GM19468 (cell line): ENCODE data around the gene DZIP1.
"Not testable (repeated sequence)": the region's sequence is repeated elsewhere in the genome, so short reads cannot be mapped to it uniquely, and the experiment has no call there.

Experiments
- ATAC-seq: cut with Tn5 transposase; IDR thresholded peaks from one replicate; pipeline ENCODE4 v1.9.1; 2021; ENCODE audit warnings: mild to moderate bottlenecking, moderate library complexity, moderate number of reproducible peaks; ENCODE audit not compliant: unreplicated experiment; ENCODE audit errors: extremely low read depth

The DZIP1 gene

GRCh38 chr13:95644601-95645052 is at the start of gene DZIP1:
TSS of gene DZIP1 (minus strand) at chr13:95644706. CDS start at chr13:95642029, 2,677 bp downstream.
- peak; percentile 34 for ATAC-seq

- not testable (repeated sequence) for ATAC-seq
Measured at GRCh38 chr13:95690986-95691385, 46.5 kb upstream of the DZIP1 start.

GRCh38 chr13:95689582-95689926 is 45.0 kb upstream of the DZIP1 start:
- no peak for ATAC-seq

GRCh38 chr13:95684960-95685359 is 40.5 kb upstream of the DZIP1 start:
- ATAC-seq: not testable (repeated sequence)

GRCh38 chr13:95684418-95684817 is 39.9 kb upstream of the DZIP1 start:
- no peak for ATAC-seq

GRCh38 chr13:95679722-95680121 is 35.2 kb upstream of the DZIP1 start:
- no peak for ATAC-seq

DNA sequence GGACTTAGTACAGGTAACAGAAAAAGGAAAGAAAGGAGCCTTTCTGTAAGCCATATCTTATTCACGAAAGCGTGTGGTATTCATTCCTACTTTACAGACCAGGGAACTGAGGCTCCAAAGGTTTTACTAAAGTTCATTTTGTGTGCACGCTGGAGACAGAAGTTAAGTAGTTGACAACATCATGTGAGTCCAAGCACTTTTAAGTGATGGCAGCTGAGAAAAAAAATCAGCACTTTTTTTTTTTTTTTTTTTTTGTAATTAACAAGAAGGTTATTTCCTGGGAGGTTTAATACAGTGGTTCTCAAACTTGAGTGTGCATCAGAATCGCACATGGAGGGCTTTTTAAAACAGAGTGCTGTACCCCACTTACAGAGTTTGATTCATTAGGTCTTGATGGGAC is 34.5 kb upstream of the DZIP1 start:
- ATAC-seq: no peak

- no peak for ATAC-seq
Measured at GRCh38 chr13:95677564-95678266, 33.2 kb upstream of the DZIP1 start.

DNA sequence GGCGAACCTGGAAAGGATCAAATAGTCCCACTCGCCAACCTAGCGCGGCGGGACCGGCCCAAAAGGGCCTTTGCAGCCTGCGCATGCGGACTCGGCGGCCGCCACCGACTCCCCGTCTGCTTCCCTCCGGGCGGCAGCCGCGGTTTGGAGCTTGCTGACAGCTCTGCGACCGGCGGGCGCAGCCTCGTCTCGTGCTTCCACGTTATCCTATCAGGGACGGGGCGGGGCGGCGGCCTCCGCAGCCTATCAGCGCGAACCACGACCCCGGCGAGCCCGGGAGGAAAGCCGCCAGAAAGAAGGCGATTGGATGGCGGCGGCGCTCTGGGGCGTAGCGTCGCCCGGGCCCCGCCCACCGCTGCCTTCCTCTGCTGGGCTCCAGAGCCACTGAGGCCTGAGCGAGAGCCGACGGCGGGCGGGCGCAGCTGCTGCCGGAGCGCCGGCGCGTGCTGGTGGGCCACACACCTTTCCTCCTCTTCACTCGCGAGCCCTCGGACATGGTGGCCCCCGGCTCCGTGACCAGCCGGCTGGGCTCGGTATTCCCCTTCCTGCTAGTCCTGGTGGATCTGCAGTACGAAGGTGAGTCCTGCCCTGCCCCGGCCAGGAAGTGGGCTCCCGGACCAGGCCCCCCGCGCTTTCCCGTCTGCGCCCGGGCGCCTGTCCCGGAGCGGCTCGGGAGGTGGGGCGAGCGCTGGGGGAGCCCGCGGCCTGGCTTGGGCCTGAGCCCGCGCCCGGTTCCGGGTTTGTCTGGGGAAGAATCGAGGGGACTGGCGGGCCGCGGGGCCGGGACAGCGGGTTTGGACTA is 32.5 kb upstream of the DZIP1 start, which contains the start of gene DNAJC3:
DNAJC3 (plus strand) TSS at position 378 of the 802 bp plus-strand sequence; CDS start at position 495, 117 bp downstream.
- peak; percentile 99 for ATAC-seq

DNA sequence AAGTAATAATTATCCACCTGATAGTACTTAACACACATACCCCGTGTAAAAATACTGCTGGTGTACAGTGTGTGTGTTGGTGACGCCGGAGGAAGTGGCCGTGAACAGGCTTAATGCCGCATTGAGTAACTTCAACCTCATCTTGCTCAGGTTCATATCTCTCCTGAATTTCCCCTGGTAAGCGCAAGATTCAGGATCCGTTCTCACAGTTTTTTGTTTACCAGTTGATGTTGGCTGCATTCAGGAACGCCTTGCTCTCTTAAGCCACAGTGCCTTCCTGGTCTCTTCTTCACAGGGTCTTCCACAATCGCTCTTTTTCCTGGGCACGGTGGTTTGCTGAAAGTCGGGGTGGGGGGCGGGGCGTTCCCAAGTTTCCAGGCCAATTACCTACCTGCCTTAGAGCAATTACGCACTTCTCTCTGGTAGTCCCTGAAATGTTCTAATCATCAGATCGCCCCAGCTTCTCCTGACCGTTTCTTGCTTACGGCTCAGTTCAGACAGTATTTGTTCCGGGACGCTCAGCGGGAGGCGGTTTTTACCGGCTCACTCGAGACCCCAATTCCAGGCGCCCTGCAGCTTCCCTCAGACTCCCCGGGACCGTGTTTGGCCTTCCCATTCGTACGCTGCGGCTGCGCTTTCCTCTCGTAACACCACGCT is 31.7 kb upstream of the DZIP1 start:
- ATAC-seq: no peak

DNA sequence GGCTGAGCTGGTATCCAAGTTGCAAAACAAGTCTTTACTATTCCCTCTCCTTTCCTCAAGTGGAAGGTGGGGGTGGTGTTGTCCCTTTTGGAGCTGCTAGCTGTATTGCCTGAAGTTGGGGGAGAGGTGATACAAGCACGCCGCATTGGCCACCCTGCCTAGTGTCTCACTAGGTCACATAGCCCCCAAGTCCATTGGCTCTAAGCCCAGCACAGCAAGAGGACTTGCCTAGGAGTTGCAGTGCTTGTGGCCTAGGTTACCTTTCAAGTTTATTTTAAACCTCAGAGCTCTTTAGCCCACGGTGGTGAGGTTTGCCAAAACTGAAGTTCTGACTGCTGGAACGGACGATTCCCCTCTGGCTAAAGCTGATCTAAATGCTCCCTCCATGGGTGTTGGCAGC is 27.1 kb upstream of the DZIP1 start:
- no peak for ATAC-seq

DNA sequence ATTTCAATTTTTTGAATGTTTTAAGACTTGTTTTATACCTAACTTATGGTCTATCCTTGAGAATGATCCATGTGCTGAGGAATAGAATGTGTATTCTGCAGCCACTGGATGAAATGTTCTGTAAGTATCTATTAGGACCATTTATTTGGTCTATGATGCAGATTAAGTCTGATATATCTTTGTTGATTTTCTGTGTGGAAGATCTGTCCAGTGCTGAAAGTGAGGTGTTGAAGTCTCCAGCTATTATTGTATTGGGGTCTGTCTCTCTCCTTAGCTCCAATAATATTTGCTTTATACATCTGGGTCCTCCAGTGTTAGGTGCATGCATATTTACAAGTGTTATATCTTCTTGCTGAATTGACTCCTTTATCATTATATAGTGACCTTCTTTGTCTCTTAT is 22.7 kb upstream of the DZIP1 start:
- not testable (repeated sequence) for ATAC-seq

GRCh38 chr13:95660981-95661581 is 16.6 kb upstream of the DZIP1 start:
- no peak for ATAC-seq

DNA sequence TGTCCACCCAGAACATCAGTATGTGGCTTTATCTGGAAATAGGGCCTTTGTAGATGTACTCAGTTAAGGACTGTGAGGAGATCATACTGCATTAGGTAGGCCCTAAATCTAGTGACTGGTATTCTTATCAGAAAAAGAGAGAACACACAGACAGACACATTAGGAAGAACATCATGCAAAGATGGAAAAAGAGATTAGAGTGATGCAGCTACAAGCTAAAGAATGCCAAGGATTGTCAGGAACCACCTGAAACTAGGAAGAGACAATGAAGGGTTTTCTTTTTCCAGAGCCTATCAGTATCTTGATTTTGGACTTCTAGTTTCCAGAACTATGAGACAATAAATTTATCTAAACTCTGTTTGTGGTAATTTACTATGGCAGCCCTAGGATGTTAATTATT is 15.0 kb upstream of the DZIP1 start:
- no peak for ATAC-seq

DNA sequence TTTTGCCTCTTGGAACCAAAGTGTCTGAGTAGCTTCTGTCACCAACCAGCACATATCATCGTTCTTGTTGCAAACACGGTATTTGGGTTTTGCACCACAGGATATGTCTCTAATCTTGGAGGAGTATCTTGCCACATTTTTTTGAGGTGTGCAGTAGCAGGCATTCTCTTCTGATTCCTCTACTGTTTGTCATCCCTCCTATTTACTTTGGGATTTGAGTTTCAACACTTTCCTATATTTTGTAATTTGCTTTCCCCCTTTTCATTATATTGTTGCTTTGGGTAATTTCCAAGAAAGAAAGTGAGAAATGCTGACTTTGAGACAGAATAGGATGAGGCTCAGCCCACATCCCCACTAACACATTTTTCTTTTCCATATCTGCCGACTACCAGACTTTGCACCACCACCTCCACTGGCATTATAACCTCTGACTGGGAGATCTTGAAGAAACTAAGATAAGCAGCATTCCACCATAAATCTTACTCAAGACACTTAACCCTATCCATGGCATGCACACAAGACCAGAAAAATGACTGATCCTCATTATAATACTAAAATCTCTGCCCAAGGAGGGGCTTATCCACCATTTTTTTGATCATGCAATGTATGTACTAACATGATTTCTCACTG is 12.0 kb upstream of the DZIP1 start:
- ATAC-seq: no peak

GRCh38 chr13:95652821-95653220 is 8.3 kb upstream of the DZIP1 start:
- ATAC-seq: no peak

DNA sequence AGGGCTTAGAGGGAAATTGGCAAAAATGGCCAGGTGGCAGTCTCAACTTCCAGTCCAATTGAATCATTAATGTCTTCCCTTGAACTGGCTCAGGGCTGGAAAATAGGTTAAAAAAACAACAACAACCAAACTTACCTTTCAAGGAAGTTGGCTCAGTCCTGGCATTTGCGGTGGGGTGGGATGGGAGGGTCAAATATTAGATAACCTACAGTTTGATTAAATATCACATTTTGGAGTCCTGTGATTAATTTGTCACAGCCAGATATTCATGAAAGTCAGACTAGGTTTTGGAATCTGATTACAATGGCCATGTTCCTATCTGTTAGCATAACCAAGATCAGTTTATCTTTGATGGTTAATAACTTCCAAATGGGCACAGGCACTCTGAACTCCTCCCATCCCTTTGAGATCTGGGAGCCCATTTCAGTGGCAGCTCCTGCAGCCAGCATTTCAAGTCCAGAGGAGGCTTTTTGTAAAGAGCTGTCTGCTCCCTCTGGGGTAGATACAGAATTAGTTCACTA is 7.8 kb upstream of the DZIP1 start:
- ATAC-seq: no peak

DNA sequence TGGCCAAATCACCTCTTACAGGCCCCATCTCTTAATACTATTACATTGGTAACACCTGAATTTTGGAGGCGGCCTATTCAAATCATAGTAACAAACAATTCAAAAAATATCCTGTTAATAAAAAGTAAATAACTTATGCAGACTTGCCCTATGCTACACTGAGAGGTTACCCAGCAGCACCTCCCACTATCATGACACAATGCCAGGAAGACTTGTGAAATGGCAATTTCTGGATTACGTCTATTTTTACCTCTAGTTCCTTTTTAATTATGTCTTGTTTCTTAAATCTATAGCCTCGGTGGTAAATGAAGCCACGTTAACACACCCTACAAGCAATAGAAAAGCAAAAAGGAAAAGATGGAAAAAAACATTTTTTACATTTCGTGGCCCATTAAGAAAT is 6.2 kb upstream of the DZIP1 start:
- no peak for ATAC-seq

GRCh38 chr13:95647321-95647720 is 2.8 kb upstream of the DZIP1 start:
- no peak for ATAC-seq
